ENCODE results near the gene MYLK. TPM values are rescaled to one million over a fixed set of nuclear protein-coding genes. Genes with fewer than 3 reads are reported as not detected.

MYLK gene
- total RNA-seq, 1 experiment from 2014 or later = 23.0 TPM

- CTCF ChIA-PET = no interaction called here
- H3K27ac Mint-ChIP-seq (ENCODE audit: unreplicated experiment) = no peak overlapping the region
Observed at GRCh38 chr3:123568034-123568433, 316.1 kb downstream of the MYLK start.

GRCh38 chr3:123564056-123564455 lies 320.1 kb downstream of the MYLK start:
- intact Hi-C loops (cut with micrococcal nuclease; ENCODE audit: unreplicated experiment) = no loop called here
- Histone ChIP-seq H3K4me3 (ENCODE audit: low read depth, low read length) (no peak overlapping the region), H3K27me3 (replicated peaks; ENCODE audit: control insufficient read depth, insufficient read depth, low read length) (no peaks in the 10 kb centered on the region), H3K4me1 (peaks cover 7% of the 10 kb centered on the region), H3K36me3 (ENCODE audit: control insufficient read depth, insufficient read depth, low read length) (peaks cover 1% of the 10 kb centered on the region; the same call in 1 of the 2 replicates), H3K9me3 (no peaks in the 10 kb centered on the region)
- TF ChIP-seq, protein P1, sequence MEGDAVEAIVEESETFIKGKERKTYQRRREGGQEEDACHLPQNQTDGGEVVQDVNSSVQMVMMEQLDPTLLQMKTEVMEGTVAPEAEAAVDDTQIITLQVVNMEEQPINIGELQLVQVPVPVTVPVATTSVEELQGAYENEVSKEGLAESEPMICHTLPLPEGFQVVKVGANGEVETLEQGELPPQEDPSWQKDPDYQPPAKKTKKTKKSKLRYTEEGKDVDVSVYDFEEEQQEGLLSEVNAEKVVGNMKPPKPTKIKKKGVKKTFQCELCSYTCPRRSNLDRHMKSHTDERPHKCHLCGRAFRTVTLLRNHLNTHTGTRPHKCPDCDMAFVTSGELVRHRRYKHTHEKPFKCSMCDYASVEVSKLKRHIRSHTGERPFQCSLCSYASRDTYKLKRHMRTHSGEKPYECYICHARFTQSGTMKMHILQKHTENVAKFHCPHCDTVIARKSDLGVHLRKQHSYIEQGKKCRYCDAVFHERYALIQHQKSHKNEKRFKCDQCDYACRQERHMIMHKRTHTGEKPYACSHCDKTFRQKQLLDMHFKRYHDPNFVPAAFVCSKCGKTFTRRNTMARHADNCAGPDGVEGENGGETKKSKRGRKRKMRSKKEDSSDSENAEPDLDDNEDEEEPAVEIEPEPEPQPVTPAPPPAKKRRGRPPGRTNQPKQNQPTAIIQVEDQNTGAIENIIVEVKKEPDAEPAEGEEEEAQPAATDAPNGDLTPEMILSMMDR (IDR thresholded peaks at IDR 0.05; ENCODE audit: insufficient read depth in 1 of 2, low read depth in 1 of 2, low read length in 1 of 2, severe bottlenecking in 1 of 2, unreplicated experiment in 1 of 2) = no peak
- CTCF ChIA-PET = no interaction called here
- H3K27ac Mint-ChIP-seq (ENCODE audit: unreplicated experiment) = no peak overlapping the region
- POLR2A ChIA-PET = no interaction called here
- peaks cover 14% of the 10 kb centered on the region for H3K4me1 Mint-ChIP-seq (ENCODE audit: low read depth, unreplicated experiment)
- H3K36me3 Mint-ChIP-seq (ENCODE audit: insufficient read depth, unreplicated experiment) = peaks cover 29% of the 10 kb centered on the region
- H3K27me3 Mint-ChIP-seq (ENCODE audit: insufficient read depth, unreplicated experiment) = no peaks in the 10 kb centered on the region
- no peaks in the 10 kb centered on the region for H3K9me3 Mint-ChIP-seq (ENCODE audit: unreplicated experiment)
- no peak overlapping the region for H3K4me3 Mint-ChIP-seq (ENCODE audit: unreplicated experiment)
- DNase-seq = no peak
- no TSS peak for BruUV-seq (replicated peaks)

More at GRCh38 chr3:123568034-123568433, 316.1 kb downstream of the MYLK start:
- no peak overlapping the region for H3K4me3 ChIP-seq (ENCODE audit: low read depth, low read length)
- DNase-seq = no peak
- intact Hi-C loops (cut with micrococcal nuclease; ENCODE audit: unreplicated experiment) = no loop called here
- peaks cover 1% of the 10 kb centered on the region; the same call in 1 of the 2 replicates for H3K36me3 ChIP-seq (ENCODE audit: control insufficient read depth, insufficient read depth, low read length)
- H3K4me1 ChIP-seq = peaks cover 12% of the 10 kb centered on the region
- Mint-ChIP-seq H3K36me3 (ENCODE audit: insufficient read depth, unreplicated experiment) (peaks cover 37% of the 10 kb centered on the region), H3K9me3 (ENCODE audit: unreplicated experiment) (no peaks in the 10 kb centered on the region), H3K27me3 (ENCODE audit: insufficient read depth, unreplicated experiment) (no peaks in the 10 kb centered on the region), H3K4me3 (ENCODE audit: unreplicated experiment) (no peak overlapping the region), H3K4me1 (ENCODE audit: low read depth, unreplicated experiment) (peaks cover 15% of the 10 kb centered on the region)
- no TSS peak for BruUV-seq (replicated peaks)
- no peaks in the 10 kb centered on the region for H3K27me3 ChIP-seq (replicated peaks; ENCODE audit: control insufficient read depth, insufficient read depth, low read length)
- POLR2A ChIA-PET = no interaction called here
- H3K9me3 ChIP-seq = no peaks in the 10 kb centered on the region
- TF ChIP-seq, protein P1 (IDR thresholded peaks at IDR 0.05; ENCODE audit: insufficient read depth in 1 of 2, low read depth in 1 of 2, low read length in 1 of 2, severe bottlenecking in 1 of 2, unreplicated experiment in 1 of 2) = no peak

- no peak overlapping the region for H3K4me3 Mint-ChIP-seq (ENCODE audit: unreplicated experiment)
- CTCF ChIA-PET = interaction anchor here (0.5 kb wide), 1 partner anchor 107 kb away, joined by 3 read pairs; no protein-coding TSS in a partner anchor
- DNase-seq = no peak
Observed at GRCh38 chr3:123562547-123562946, 321.6 kb downstream of the MYLK start.

More at GRCh38 chr3:123562547-123562946, 321.6 kb downstream of the MYLK start:
- POLR2A ChIA-PET = no interaction called here
- Mint-ChIP-seq H3K36me3 (ENCODE audit: insufficient read depth, unreplicated experiment) (peaks cover 29% of the 10 kb centered on the region), H3K27me3 (ENCODE audit: insufficient read depth, unreplicated experiment) (no peaks in the 10 kb centered on the region), H3K9me3 (ENCODE audit: unreplicated experiment) (no peaks in the 10 kb centered on the region), H3K4me1 (ENCODE audit: low read depth, unreplicated experiment) (peaks cover 5% of the 10 kb centered on the region), H3K27ac (ENCODE audit: unreplicated experiment) (no peak overlapping the region)
- intact Hi-C loops (cut with micrococcal nuclease; ENCODE audit: unreplicated experiment) = no loop called here
- no TSS peak for BruUV-seq (replicated peaks)
- Histone ChIP-seq H3K9me3 (no peaks in the 10 kb centered on the region), H3K4me1 (no peaks in the 10 kb centered on the region), H3K4me3 (ENCODE audit: low read depth, low read length) (no peak overlapping the region), H3K36me3 (ENCODE audit: control insufficient read depth, insufficient read depth, low read length) (peaks cover 1% of the 10 kb centered on the region; the same call in 1 of the 2 replicates), H3K27me3 (replicated peaks; ENCODE audit: control insufficient read depth, insufficient read depth, low read length) (no peaks in the 10 kb centered on the region)
- TF ChIP-seq, protein P1 (IDR thresholded peaks at IDR 0.05; ENCODE audit: insufficient read depth in 1 of 2, low read depth in 1 of 2, low read length in 1 of 2, severe bottlenecking in 1 of 2, unreplicated experiment in 1 of 2) = no peak

Data from Caco-2 (cell line).